Smooth muscle cell (in vitro differentiated cells): Measurements from ENCODE around the gene BNIP3. TPM values are rescaled to one million over a fixed set of nuclear protein-coding genes. Genes with fewer than 3 reads are reported as not detected.

Experiments used
- DNase-seq: peaks from one replicate; lab custom pipeline; 2025; ENCODE audit not compliant: unreplicated experiment; lab: John Stamatoyannopoulos, UW
- H2AFZ ChIP-seq: fragments of 200-600 bp; sonication (generic); 2 replicates; pipeline ENCODE4 v1.6.0; 2016; ENCODE audit warnings: antibody characterized with exemption, low read depth, mild to moderate bottlenecking
- H3F3A ChIP-seq: fragments of 200-600 bp; sonication (generic); 2 replicates; pipeline ENCODE4 v1.6.0; 2017; ENCODE audit warnings: antibody characterized with exemption, low read depth
- H3K27ac ChIP-seq: fragments of 200-600 bp; sonication (generic); 2 replicates; pipeline ENCODE4 v1.5.1; 2016; ENCODE audit warnings: low read depth, mild to moderate bottlenecking
- H3K27me3 ChIP-seq: fragments of 200-600 bp; sonication (generic); 2 replicates; pipeline ENCODE4 v1.6.1; 2016; ENCODE audit warnings: low read depth, mild to moderate bottlenecking
- H3K36me3 ChIP-seq: fragments of 200-600 bp; sonication (generic); 2 replicates; pipeline ENCODE4 v1.5.1; 2016; ENCODE audit warnings: low read depth
- H3K4me1 ChIP-seq: fragments of 200-600 bp; sonication (generic); 2 replicates; pipeline ENCODE4 v1.5.1; 2016; ENCODE audit warnings: low read depth
- H3K4me2 ChIP-seq: fragments of 200-600 bp; sonication (generic); 2 replicates; pipeline ENCODE4 v1.6.0; 2016; ENCODE audit warnings: mild to moderate bottlenecking
- H3K4me3 ChIP-seq: fragments of 200-600 bp; sonication (generic); 2 replicates; pipeline ENCODE4 v1.5.1; 2016; ENCODE audit warnings: mild to moderate bottlenecking
- H3K79me2 ChIP-seq: fragments of 200-600 bp; sonication (generic); 2 replicates; pipeline ENCODE4 v1.6.0; 2016; ENCODE audit warnings: low read depth, mild to moderate bottlenecking
- H3K9ac ChIP-seq: fragments of 200-600 bp; sonication (generic); 2 replicates; pipeline ENCODE4 v1.6.0; 2016; ENCODE audit warnings: low read depth
- H3K9me3 ChIP-seq: fragments of 200-600 bp; sonication (generic); replicated peaks from 2 replicates; pipeline ENCODE4 v1.5.1; 2016; ENCODE audit warnings: low read depth
- H4K20me1 ChIP-seq: fragments of 200-600 bp; sonication (generic); 2 replicates; pipeline ENCODE4 v1.6.0; 2016; ENCODE audit warnings: low read depth
- WGBS: methylation state at CpG from one replicate; pipeline ENCODE4 v1.1.7; 2016; ENCODE audit warnings: low lambda C conversion rate; 5-methylcytosine and 5-hydroxymethylcytosine counted together
- polyA plus RNA-seq: library from polyadenylated mRNA; unstranded; fragments of >200 nt; fragmentation: Nextera tagmentation; extraction: Ambion mirVana; gene quantifications from 2 replicates; pipeline ENCODE4 v1.2.1, GENCODE V29; 2016
- total RNA-seq: library from RNA; depleted of rRNA; stranded (reverse); fragments of >200 nt; gene quantifications from 2 replicates; pipeline ENCODE4 v1.2.3, GENCODE V29; 2014
- TF ChIP-seq, protein P1 (sequence below): fragments of 200-600 bp; sonication (generic); IDR thresholded peaks from 2 replicates; pipeline ENCODE4 v1.5.1; 2017; ENCODE audit warnings: borderline replicate concordance, mild to moderate bottlenecking, antibody characterized with exemption; ENCODE audit not compliant: insufficient read depth, poor library complexity, severe bottlenecking

Gene BNIP3
- total and polyA plus RNA-seq, 2 experiments from 2014 or later, result 213 to 292 TPM

DNA sequence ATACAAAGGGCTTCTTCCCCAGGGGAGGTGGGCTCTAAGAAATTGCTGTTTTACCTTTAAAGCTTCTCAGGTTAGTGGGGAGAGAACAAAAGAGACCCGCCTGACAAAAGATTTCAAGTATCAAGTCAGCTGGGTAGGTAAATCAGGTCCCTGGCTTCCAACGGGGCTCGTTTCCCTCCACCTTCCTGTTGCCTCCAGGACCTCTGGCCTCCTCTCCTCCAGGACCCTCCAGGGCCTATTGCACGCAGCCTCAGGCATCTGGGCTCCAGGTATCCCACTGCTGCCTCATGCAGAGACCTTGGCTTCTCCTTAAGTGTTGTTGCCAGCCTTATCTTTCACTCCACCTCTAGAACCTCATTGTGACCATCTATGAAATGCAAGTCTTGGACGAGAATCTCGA lies 2.9 kb downstream of the BNIP3 start:
- H2AFZ ChIP-seq, result no peak overlapping the region
- no peaks in the 10 kb centered on the region for H3K27me3 ChIP-seq
- no peak overlapping the region for H3K9ac ChIP-seq
- DNase-seq, result no peak
- TF ChIP-seq, protein P1, sequence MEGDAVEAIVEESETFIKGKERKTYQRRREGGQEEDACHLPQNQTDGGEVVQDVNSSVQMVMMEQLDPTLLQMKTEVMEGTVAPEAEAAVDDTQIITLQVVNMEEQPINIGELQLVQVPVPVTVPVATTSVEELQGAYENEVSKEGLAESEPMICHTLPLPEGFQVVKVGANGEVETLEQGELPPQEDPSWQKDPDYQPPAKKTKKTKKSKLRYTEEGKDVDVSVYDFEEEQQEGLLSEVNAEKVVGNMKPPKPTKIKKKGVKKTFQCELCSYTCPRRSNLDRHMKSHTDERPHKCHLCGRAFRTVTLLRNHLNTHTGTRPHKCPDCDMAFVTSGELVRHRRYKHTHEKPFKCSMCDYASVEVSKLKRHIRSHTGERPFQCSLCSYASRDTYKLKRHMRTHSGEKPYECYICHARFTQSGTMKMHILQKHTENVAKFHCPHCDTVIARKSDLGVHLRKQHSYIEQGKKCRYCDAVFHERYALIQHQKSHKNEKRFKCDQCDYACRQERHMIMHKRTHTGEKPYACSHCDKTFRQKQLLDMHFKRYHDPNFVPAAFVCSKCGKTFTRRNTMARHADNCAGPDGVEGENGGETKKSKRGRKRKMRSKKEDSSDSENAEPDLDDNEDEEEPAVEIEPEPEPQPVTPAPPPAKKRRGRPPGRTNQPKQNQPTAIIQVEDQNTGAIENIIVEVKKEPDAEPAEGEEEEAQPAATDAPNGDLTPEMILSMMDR, result no peak
- H3K36me3 ChIP-seq, result no peaks in the 10 kb centered on the region
- peak overlapping the region; percentile 67 for H3K4me3 ChIP-seq
- peaks cover 78% of the 10 kb centered on the region for H3K79me2 ChIP-seq
- 90% methylated on average over 6 of the region's 6 CpGs for WGBS
- H3K4me2 ChIP-seq, result peak overlapping the region; percentile 97
- peaks cover 14% of the 10 kb centered on the region for H3F3A ChIP-seq
- H4K20me1 ChIP-seq, result peaks cover 74% of the 10 kb centered on the region
- H3K27ac ChIP-seq, result no peak overlapping the region
- H3K9me3 ChIP-seq, result no peaks in the 10 kb centered on the region
- peaks cover 23% of the 10 kb centered on the region for H3K4me1 ChIP-seq

DNA sequence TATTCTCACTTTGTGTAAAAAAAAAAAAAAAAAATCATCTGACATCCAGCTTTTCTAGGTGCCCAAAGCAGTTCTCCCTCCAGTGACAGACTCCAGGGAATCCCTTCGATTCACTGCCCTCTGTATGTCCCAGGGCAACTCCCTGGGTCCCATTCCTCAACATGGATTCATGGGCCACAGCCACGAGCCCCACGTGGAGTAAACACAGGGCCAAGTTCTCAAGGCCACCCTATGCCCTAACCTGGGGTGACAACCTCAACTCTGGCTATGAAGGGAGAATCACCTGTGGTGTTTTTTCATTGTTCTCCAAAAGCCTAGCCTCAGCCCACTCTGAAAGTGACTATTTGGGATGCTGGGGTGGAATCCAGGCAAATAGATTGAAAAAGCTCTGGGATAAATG lies 3.4 kb downstream of the BNIP3 start:
- Histone ChIP-seq H3K9ac (no peak overlapping the region), H3K4me2 (peak overlapping the region; percentile 97), H3F3A (peaks cover 11% of the 10 kb centered on the region), H2AFZ (no peak overlapping the region), H3K9me3 (no peaks in the 10 kb centered on the region), H3K79me2 (peaks cover 83% of the 10 kb centered on the region), H3K36me3 (no peaks in the 10 kb centered on the region), H3K27ac (no peak overlapping the region), H3K27me3 (no peaks in the 10 kb centered on the region), H4K20me1 (peaks cover 79% of the 10 kb centered on the region), H3K4me3 (peak overlapping the region; percentile 27), H3K4me1 (peaks cover 23% of the 10 kb centered on the region)
- 81% methylated on average over 3 of the region's 3 CpGs for WGBS
- TF ChIP-seq, protein P1, result no peak
- DNase-seq, result no peak

DNA sequence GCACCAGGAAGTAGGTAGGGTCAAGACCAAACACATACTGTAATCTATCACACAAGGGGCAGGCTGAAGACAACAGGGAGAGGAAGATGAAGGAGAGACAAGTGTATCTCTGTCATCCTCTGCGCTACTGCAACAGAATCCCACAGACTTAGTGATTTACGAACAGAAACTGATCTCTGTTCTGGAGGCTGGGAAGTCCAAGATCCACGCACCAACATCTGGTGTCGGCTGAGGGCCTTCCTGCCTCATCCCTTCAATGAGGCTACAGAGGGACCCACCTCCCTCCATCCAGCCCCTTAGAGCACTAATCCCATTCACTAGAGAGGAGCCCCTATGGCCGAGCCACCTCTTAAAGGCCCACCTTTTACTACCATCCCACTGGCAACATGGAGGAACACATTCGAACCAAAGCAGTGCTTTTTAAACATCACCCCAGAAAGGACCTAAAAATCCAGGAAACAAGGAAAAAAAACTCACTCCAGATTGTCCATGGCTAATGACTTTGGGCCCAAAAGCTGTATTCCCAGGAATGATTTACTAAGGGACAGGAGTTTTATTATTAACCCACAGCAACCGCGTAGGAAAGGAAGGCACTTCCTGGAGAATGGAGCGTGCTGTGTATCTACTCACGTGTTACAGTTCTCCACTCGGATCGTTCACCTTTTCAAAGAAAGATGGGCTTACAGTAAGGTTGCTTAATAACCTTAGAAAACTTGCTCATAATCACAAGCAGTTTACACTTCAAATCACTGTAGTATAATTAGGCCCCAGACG lies 4.2 kb downstream of the BNIP3 start:
- Histone ChIP-seq H3K4me3 (peak overlapping the region; percentile 27), H4K20me1 (peaks cover 88% of the 10 kb centered on the region)
- 90% methylated on average over 13 of the region's 13 CpGs for WGBS

More for the DNA sequence above, 4.2 kb downstream of the BNIP3 start:
- peaks cover 23% of the 10 kb centered on the region for H3K4me1 ChIP-seq
- no peak overlapping the region for H2AFZ ChIP-seq
- TF ChIP-seq, protein P1, result no peak
- no peak overlapping the region for H3K27ac ChIP-seq
- H3K9me3 ChIP-seq, result no peaks in the 10 kb centered on the region
- no peak for DNase-seq
- H3K36me3 ChIP-seq, result no peaks in the 10 kb centered on the region
- peak overlapping the region; percentile 97 for H3K4me2 ChIP-seq
- H3K27me3 ChIP-seq, result no peaks in the 10 kb centered on the region
- peaks cover 3% of the 10 kb centered on the region for H3F3A ChIP-seq
- no peak overlapping the region for H3K9ac ChIP-seq
- H3K79me2 ChIP-seq, result peaks cover 92% of the 10 kb centered on the region
